Activated CD4-positive, CD25-positive, alpha-beta regulatory T cell treated with anti-CD3 and anti-CD28 coated beads, Interleukin-2, amount 50 U/mL, for 72 hours (primary cell): Measurements from ENCODE around the gene TPR.

Experiments
- DNase-seq: peaks from one replicate; pipeline ENCODE4 v3.0.0; 2021

The TPR gene

GRCh38 chr1:186326009-186326408, 49.0 kb downstream of the TPR start:
- no peak for DNase-seq

- DNase-seq: no peak
Measured at GRCh38 chr1:186325239-186325638, 49.8 kb downstream of the TPR start.

- no peak for DNase-seq
Measured at GRCh38 chr1:186323865-186324264, 51.2 kb downstream of the TPR start.

- no peak for DNase-seq
Measured at GRCh38 chr1:186315570-186315969, 59.5 kb downstream of the TPR start.

GRCh38 chr1:186311375-186312051, 63.5 kb downstream of the TPR start:
- DNase-seq: no peak

GRCh38 chr1:186310307-186310706, 64.7 kb downstream of the TPR start:
- DNase-seq: no peak

- DNase-seq: no peak
Measured at GRCh38 chr1:186308264-186309060, 66.6 kb downstream of the TPR start.

- DNase-seq: no peak
Measured at GRCh38 chr1:186307445-186307844, 67.6 kb downstream of the TPR start.

GRCh38 chr1:186306533-186306932, 68.5 kb downstream of the TPR start:
- DNase-seq: no peak

GRCh38 chr1:186304982-186305949, 69.8 kb downstream of the TPR start:
- no peak for DNase-seq

- DNase-seq: no peak
Measured at GRCh38 chr1:186303911-186304310, 71.1 kb downstream of the TPR start.

- no peak for DNase-seq
Measured at GRCh38 chr1:186302381-186302920, 72.6 kb downstream of the TPR start.

GRCh38 chr1:186301448-186301847, 73.6 kb downstream of the TPR start:
- no peak for DNase-seq

GRCh38 chr1:186300056-186300455, 75.0 kb downstream of the TPR start:
- DNase-seq: no peak

- no peak for DNase-seq
Measured at GRCh38 chr1:186299570-186299969, 75.5 kb downstream of the TPR start.

- no peak for DNase-seq
Measured at GRCh38 chr1:186298851-186299250, 76.2 kb downstream of the TPR start.

- DNase-seq: no peak
Measured at GRCh38 chr1:186297439-186298045, 77.5 kb downstream of the TPR start.

GRCh38 chr1:186295980-186296379, 79.1 kb downstream of the TPR start, which contains the start of gene PRG4:
TSS of gene PRG4 (plus strand) at chr1:186296279.
- DNase-seq: no peak

- DNase-seq: no peak
Measured at GRCh38 chr1:186292875-186293274, 82.2 kb downstream of the TPR start.

- no peak for DNase-seq
Measured at GRCh38 chr1:186291271-186291670, 83.8 kb downstream of the TPR start.

GRCh38 chr1:186289943-186290545, 85.0 kb downstream of the TPR start:
- no peak for DNase-seq
